Activated CD8-positive, alpha-beta memory T cell treated with anti-CD3 and anti-CD28 coated beads for 48 hours (primary cell): Measurements from ENCODE around the gene ZC2HC1B.
"Not testable (repeated sequence)": the region's sequence is repeated elsewhere in the genome, so short reads cannot be mapped to it uniquely, and the experiment has no call there.

Experiments used
- DNase-seq, 3 experiments: peaks; one replicate each; pipeline ENCODE4 v3.0.0-alpha.2; 2020; ENCODE audit warnings: low read depth in 2 of 3, low spot score in 2 of 3

The ZC2HC1B gene

GRCh38 chr6:143867236-143867635 is 3.0 kb downstream of the ZC2HC1B start:
- DNase-seq: no peak

- not testable (repeated sequence) for DNase-seq
Measured at GRCh38 chr6:143868808-143869207, 4.5 kb downstream of the ZC2HC1B start.

GRCh38 chr6:143871202-143871730 is 7.0 kb downstream of the ZC2HC1B start:
- DNase-seq: not testable (repeated sequence)

- no peak for DNase-seq
Measured at GRCh38 chr6:143872201-143872600, 7.9 kb downstream of the ZC2HC1B start.

- DNase-seq: not testable (repeated sequence)
Measured at GRCh38 chr6:143873600-143873999, 9.3 kb downstream of the ZC2HC1B start.

- DNase-seq: not testable (repeated sequence)
Measured at GRCh38 chr6:143874503-143874902, 10.2 kb downstream of the ZC2HC1B start.

GRCh38 chr6:143877584-143878271 is 13.5 kb downstream of the ZC2HC1B start:
- DNase-seq: no peak

- no peak for DNase-seq
Measured at GRCh38 chr6:143878272-143878760, 14.0 kb downstream of the ZC2HC1B start.

GRCh38 chr6:143880412-143880811 is 16.1 kb downstream of the ZC2HC1B start:
- no peak for DNase-seq

GRCh38 chr6:143882401-143882930 is 18.2 kb downstream of the ZC2HC1B start:
- no peak for DNase-seq

- no peak for DNase-seq
Measured at GRCh38 chr6:143884216-143884900, 20.1 kb downstream of the ZC2HC1B start.

GRCh38 chr6:143885116-143885515 is 20.8 kb downstream of the ZC2HC1B start:
- no peak for DNase-seq

GRCh38 chr6:143894655-143895054 is 30.4 kb downstream of the ZC2HC1B start:
- DNase-seq: no peak

- no peak for DNase-seq
Measured at GRCh38 chr6:143896126-143896860, 32.0 kb downstream of the ZC2HC1B start.

- DNase-seq: no peak
Measured at GRCh38 chr6:143900358-143900757, 36.1 kb downstream of the ZC2HC1B start.

GRCh38 chr6:143901885-143902750 is 37.8 kb downstream of the ZC2HC1B start:
- DNase-seq: no peak

- no peak for DNase-seq
Measured at GRCh38 chr6:143902827-143903226, 38.6 kb downstream of the ZC2HC1B start.

GRCh38 chr6:143911028-143911427 is 46.8 kb downstream of the ZC2HC1B start:
- DNase-seq: no peak

GRCh38 chr6:143912671-143913070 is 48.4 kb downstream of the ZC2HC1B start:
- DNase-seq: no peak

GRCh38 chr6:143917026-143917425 is 52.8 kb downstream of the ZC2HC1B start:
- DNase-seq: not testable (repeated sequence)
